ENCODE measurements around the gene DNASE2.

GRCh38 chr19:12838886-12839756 lies 42.1 kb downstream of the DNASE2 start:
- no peak for TF ChIP-seq CTCF (IDR thresholded peaks at IDR 0.05; ENCODE audit: insufficient read depth, low read length, poor library complexity, severe bottlenecking)
- TF ChIP-seq EZH2phosphoT487 (conservative IDR thresholded peaks at IDR 0.05; ENCODE audit: low read length), result no peak
